ENCODE measurements around the gene MSANTD2.

MSANTD2 gene

GRCh38 chr11:124800226-124800929 is at the start of gene MSANTD2:
MSANTD2 (minus strand) TSS chr11:124800406; CDS start chr11:124800380, 26 bp downstream.
- peak; percentile 16 for DNase-seq

GRCh38 chr11:124846070-124846673 is 46.0 kb upstream of the MSANTD2 start:
- DNase-seq: no peak

- no peak for DNase-seq
Measured at GRCh38 chr11:124844664-124845079, 44.5 kb upstream of the MSANTD2 start.

- no peak for DNase-seq
Measured at GRCh38 chr11:124843616-124843910, 43.4 kb upstream of the MSANTD2 start.

GRCh38 chr11:124842305-124842704 is 42.1 kb upstream of the MSANTD2 start:
- DNase-seq: no peak

GRCh38 chr11:124841840-124842239 is 41.6 kb upstream of the MSANTD2 start:
- DNase-seq: no peak

GRCh38 chr11:124841201-124841600 is 41.0 kb upstream of the MSANTD2 start:
- no peak for DNase-seq

- no peak for DNase-seq
Measured at GRCh38 chr11:124840666-124841065, 40.5 kb upstream of the MSANTD2 start.

- DNase-seq: no peak
Measured at GRCh38 chr11:124839972-124840621, 39.9 kb upstream of the MSANTD2 start.

GRCh38 chr11:124839128-124839971 is 39.1 kb upstream of the MSANTD2 start:
- no peak for DNase-seq

GRCh38 chr11:124838805-124839127 is 38.6 kb upstream of the MSANTD2 start:
- no peak for DNase-seq

GRCh38 chr11:124837491-124837856 is 37.3 kb upstream of the MSANTD2 start:
- peak; percentile 77 for DNase-seq

- DNase-seq: no peak
Measured at GRCh38 chr11:124835918-124836317, 35.7 kb upstream of the MSANTD2 start.

- no peak for DNase-seq
Measured at GRCh38 chr11:124834526-124835180, 34.4 kb upstream of the MSANTD2 start.

GRCh38 chr11:124832571-124832970 is 32.4 kb upstream of the MSANTD2 start:
- DNase-seq: no peak

GRCh38 chr11:124831897-124832296 is 31.7 kb upstream of the MSANTD2 start:
- DNase-seq: no peak

GRCh38 chr11:124830749-124831148 is 30.5 kb upstream of the MSANTD2 start:
- DNase-seq: no peak

GRCh38 chr11:124829986-124830385 is 29.8 kb upstream of the MSANTD2 start:
- peak; percentile 62 for DNase-seq

GRCh38 chr11:124825876-124826275 is 25.7 kb upstream of the MSANTD2 start:
- DNase-seq: no peak

GRCh38 chr11:124823512-124824376 is 23.5 kb upstream of the MSANTD2 start:
- no peak for DNase-seq

- no peak for DNase-seq
Measured at GRCh38 chr11:124821995-124822730, 22.0 kb upstream of the MSANTD2 start.

Measured in DMS 273 treated with DMSO at 0.1 percent for 48 hours (cell line).